NOMO-1 (cell line): ENCODE measurements around the gene PTTG2.

Source experiments
- DNase-seq, 2 experiments: peaks; one replicate each; lab custom pipeline; 2025; ENCODE audit not compliant: unreplicated experiment in 2 of 2; lab: John Stamatoyannopoulos, UW

PTTG2 gene

DNA sequence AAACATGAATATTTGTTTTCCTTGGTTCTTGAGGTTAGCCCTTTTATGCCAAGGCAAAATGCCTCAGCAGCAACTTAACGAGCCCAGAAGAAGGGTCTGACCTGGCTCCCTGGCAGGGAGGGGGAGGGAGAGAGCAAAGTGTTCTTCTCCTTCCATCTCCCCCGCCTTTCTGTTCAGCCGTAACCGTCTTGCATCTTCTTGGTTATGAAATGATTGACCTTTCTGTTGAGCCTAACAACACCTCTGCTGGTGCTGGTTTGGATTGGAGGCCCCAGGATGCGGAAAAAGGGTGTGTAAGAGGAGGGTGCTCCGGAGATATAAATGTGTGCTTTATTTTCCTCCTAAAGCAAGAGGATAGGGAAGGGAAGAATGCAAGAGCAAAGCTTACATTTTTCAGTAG is 44.7 kb downstream of the PTTG2 start:
- peak; percentile 5 to 25 for DNase-seq

DNA sequence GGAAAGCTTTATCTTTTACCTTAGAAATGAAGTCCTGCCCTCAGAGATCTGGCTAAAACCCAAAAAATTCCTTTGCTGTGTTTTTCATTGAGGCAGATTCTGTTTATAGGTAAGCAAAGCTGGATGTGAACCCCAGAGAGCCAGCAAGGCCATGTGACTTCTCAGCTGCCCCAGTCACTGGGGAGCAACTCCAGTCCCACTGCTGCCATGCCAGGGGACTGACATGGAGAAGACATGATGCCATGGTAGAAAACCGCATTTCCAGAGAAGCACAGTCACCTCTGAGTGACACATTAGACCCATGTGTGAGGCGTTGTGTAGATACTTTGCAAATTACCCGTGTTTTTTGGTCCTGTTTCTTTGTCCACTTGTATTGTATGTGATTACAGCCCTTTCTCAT is 45.4 kb downstream of the PTTG2 start:
- no peak for DNase-seq

DNA sequence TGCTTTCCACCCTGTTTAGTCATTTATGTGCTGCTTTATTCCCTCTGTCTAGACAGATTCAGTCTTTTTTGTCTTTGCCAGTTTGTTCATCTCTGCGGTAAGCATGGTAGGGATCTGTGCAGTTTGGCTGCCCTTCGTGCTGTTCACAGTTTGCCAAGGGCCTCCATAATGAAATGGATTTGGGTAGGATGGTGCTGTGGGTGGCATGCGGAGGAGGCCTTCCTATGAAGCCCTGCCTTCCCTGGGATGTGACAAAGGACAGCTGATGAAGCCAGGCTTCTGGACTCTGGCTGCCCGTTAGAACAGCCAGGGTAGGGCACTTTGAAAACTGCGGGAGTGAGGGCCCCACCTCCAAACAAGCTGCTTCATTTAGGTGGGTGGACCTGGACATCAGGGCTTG is 47.4 kb downstream of the PTTG2 start:
- no peak for DNase-seq

DNA sequence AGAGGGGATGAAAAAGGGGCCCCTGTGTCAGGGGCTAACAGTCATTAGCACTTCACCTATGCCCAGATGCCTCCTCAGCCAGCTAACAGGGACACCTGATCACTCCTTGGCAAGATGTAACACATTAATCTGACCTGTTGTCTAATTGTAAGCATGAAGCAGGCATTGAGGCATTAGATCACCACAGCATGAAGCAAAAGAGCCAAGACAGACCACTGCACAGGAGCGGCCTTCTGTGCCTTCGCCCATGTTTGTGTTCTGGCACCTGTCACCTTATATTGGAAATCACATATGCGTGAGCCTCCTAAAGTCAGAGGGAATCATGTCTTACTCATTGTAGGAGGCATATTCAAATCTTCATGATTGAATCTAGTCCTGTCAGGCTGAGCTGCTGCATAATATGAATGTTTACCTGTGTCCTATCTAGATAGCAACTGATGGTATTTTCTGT is 48.4 kb downstream of the PTTG2 start:
- no peak for DNase-seq

DNA sequence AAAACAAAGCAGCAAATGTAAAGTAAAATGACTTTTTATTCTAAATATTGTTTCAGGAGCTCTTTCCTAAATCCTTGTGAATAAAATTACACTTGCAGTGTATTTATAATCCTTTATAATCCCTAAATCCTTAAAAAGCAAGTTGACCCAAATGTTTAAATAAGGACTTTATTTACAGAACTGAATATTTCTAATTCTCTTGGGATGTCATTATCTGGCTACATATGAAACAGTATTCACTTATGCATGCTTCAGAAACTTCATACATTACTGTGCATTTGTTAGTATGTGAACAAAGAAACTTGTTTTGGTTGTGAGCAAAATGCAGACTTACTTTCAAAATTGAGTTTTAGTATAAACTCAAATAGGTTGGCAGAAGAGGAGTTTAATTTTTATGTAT is 49.2 kb downstream of the PTTG2 start:
- DNase-seq, result no peak

DNA sequence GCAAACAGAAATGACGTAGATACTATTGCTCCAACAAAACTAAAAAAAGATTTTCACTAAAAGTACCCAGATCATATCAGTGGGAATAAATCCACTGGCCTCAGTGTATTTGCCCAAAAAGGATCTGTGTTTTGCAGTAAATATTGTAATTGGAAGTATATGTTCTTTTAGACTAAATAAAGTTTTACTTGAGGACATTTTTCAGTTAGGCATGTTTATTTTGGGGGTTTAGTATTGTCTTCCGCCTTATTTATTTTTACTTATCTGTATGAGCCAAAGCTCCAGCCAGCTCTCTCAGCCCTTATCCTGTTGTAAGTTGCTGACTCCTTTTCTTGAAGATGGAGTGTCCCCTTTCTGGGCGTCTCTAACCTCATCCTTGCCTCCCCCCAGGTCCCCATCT is 49.8 kb downstream of the PTTG2 start:
- no peak for DNase-seq
